WI38 (cell line): ENCODE data around the gene AFF1.

Experiments used
- H3K4me3 ChIP-seq: 2 replicates; pipeline ENCODE4 v1.5.1; 2011; ENCODE audit warnings: low read depth, mild to moderate bottlenecking, control low read depth, low read length
- TF ChIP-seq, protein P1 (sequence below): IDR thresholded peaks from 2 replicates; pipeline ENCODE4 v1.5.1; 2012; ENCODE audit warnings: low read depth, mild to moderate bottlenecking, control low read depth, low read length

Gene AFF1

DNA sequence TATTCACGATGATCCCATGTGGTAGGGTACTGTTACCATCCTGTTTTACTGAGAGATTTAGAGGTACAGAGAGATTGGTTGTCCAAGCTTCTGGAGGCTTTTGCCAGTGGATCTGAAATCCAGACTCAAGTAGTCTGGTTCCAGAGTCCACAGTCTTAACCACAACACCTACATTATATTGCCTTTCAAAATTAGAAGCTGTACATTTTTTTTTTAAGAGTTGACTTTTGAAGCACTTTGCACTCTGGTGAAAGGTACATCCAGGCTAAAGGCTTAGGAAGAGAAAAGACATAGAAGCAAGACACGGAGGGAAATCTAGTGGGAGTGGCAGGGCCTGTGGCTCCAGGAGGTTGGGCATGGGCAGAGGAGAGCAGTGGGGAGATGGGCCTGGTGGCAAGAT lies 122.1 kb downstream of the AFF1 start:
- TF ChIP-seq, protein P1, sequence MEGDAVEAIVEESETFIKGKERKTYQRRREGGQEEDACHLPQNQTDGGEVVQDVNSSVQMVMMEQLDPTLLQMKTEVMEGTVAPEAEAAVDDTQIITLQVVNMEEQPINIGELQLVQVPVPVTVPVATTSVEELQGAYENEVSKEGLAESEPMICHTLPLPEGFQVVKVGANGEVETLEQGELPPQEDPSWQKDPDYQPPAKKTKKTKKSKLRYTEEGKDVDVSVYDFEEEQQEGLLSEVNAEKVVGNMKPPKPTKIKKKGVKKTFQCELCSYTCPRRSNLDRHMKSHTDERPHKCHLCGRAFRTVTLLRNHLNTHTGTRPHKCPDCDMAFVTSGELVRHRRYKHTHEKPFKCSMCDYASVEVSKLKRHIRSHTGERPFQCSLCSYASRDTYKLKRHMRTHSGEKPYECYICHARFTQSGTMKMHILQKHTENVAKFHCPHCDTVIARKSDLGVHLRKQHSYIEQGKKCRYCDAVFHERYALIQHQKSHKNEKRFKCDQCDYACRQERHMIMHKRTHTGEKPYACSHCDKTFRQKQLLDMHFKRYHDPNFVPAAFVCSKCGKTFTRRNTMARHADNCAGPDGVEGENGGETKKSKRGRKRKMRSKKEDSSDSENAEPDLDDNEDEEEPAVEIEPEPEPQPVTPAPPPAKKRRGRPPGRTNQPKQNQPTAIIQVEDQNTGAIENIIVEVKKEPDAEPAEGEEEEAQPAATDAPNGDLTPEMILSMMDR, result no peak
- H3K4me3 ChIP-seq, result no peak overlapping the region

DNA sequence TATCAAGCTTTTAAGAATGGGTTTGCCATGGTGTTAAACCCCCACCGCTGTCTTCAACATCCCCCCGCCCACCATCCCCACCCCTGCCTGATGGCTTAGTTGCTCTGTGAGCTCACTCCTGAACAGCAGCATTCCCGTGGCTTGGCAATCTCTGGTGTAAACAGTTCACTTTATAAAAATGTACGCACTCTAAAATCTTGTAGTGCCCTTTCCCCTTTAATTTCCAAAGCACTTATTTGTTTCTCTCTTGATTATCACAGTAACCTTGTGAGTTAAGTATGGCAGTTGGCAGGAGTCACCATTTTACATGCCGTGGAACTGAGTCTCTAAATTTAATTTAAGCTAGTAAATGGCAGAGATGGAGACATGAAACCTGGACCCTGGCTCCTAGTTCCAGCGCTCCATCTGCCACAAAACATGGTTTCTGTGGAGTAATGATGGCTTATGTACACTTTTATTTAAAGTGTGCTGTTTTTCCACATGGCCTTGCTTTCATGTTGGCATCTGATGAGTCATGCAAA lies 123.1 kb downstream of the AFF1 start:
- no peak overlapping the region for H3K4me3 ChIP-seq
- TF ChIP-seq, protein P1, result no peak

DNA sequence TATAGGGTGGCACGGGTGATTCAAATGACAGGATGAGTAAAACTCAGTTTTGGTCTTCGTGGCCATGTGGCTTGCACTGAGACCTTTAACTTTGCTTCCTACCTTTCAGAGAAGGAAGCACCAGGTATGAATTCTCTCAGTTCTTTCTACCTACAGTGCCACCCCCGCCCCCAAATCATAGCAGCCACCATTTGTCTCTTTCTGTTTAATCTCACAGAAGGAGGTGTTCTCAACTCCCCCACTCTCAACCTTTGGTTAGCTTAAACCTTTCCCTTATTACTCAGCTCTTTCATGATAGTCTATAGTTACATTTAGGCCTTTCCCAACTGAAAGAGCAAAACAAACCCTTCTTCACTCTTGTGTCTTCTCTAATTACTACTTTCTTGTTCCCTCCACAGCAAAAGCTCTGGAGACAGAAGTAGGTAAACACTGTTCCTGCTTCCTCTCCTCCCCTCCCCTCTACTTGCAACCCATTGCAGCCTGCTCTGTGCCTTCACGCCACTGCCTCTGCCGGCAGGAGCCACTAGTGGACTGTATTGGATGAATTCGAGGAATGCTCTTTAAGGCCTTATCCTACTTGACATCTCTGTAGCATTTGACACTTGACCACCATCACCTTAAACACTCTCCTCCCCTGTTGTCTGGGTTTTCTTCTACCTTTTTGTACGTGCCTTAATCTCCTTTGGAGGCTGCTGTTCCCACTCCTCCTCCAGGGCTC lies 123.7 kb downstream of the AFF1 start:
- TF ChIP-seq, protein P1, result no peak
- no peak overlapping the region for H3K4me3 ChIP-seq

DNA sequence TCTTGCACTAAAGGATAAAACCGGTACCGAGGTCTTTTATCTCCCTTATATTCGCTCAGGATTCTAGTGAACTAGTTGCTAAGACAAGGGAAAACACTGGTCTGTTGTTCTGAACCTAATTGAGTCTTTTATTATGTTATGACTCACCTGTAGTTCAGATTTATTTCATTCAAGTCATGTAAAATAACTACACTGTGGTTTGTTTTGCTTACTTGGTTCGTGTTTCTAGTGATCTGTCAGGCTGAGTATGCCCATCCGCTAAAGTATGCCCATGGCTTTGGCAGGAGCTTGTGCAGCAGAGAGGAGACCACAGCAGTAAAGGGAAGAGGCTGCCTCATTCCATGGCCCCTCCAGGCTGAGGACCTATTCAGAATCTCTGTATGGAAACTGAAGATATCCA lies 126.1 kb downstream of the AFF1 start:
- TF ChIP-seq, protein P1, result no peak
- H3K4me3 ChIP-seq, result no peak overlapping the region

DNA sequence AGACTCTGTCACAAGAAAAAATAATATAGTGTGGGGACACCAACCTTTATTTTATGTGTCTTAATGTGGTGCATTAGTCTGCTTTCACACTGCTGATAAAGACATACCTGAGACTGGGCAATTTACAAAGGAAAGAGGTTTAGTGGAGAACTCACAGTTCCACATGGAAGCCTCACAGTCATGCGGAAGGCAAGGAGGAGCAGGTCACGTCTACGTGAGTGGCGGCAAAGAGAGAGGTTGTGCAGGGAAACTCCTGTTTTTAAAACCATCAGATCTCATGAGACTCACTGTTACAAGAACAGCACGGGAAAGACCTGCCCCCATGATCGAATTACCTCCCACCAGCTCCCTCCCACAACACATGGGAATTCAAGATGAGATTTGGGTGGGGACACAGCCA lies 130.2 kb downstream of the AFF1 start:
- no peak overlapping the region for H3K4me3 ChIP-seq
- TF ChIP-seq, protein P1, result no peak

DNA sequence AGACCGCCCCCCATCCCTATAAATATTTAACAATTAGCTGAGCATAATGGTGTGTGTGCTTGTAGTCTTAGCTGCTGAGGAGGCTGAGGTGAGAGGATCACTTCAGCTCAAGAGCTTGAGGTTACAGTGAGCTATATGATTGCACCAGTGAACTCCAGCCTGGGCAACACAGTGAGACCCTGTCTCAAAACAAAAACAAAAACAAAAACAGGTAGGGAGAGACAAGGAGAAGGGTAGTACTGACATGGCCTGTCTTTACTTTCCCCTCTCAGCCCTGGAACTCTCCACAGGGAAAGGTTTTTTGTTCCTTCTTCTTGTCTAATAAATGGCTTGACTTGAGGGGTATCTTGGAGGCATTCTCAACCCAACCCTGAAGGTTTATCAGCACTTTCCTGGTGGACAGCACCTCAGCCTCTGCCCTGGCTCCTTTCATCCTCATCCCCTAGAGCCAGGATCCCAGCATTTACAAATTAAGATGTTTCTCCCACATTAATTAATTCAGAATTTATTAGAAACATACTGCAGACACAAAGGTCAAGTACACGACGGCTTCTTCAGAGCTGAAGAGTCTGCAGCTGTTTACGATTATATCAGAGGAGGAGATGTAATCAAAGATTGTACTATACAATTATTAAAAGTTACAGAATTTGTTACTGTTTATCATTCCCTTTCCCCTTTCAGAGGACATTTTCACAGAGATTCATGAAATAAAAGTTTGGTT lies 131.8 kb downstream of the AFF1 start:
- H3K4me3 ChIP-seq, result no peak overlapping the region
- TF ChIP-seq, protein P1, result no peak
